Urothelium cell line (cell line): ENCODE data around the gene ZNF688.

Source experiments
- DNase-seq: peaks from one replicate; pipeline ENCODE4 v3.0.0; 2011; ENCODE audit warnings: low spot score, mixed read lengths
- FAIRE-seq: peaks from 2 replicates; lab custom pipeline; 2011; peaks lifted over from hg19 to GRCh38; lab: Jason Lieb, UNC

ZNF688 gene

DNA sequence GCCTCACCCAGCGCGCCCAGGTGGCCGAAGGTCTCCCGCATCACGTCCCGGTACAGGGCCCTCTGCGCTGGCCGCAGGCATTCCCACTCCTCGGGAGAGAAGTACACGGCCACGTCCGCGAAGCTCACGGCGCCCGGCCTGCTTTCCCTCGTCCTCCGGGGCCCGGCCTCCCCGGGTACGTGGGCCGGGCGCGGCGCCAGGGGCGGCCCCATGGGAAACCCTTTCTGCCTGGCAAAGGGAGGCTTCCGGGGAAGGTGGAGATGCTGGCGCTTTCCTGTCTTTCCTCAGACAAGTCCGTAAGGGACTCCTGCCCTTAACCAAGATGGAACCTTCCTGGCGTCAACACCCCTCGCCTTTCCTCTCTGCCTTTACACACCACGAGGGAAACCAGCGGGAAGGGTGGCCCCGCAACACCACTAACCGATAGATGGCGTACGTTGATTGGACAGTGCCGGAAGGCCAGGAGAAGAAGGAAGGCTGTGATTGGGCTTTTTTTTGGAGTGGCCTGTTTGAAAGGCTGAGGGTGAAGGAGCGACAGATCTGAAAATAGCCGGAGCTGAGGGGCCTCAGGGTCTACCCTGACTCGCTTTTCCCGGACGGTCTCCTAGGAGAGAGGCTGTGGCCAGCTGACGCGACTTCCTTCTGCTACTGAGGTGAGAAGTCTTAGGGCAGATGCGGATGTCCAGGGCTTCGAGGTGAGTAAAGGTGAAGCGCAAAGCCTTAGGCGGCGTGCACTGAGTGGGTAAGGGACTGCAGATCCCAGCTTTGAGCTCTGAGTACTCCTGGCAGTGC lies 14.1 kb upstream of the ZNF688 start, which contains the start of gene ZNF785:
Gene ZNF785 (minus strand): TSS at position 298 of the 792 bp plus-strand sequence. CDS start 86 bp downstream, at position 212.
- DNase-seq = peak; percentile 95
- no peak for FAIRE-seq

GRCh38 chr16:30585022-30585399 lies 13.5 kb upstream of the ZNF688 start:
- no peak for DNase-seq
- FAIRE-seq = no peak

DNA sequence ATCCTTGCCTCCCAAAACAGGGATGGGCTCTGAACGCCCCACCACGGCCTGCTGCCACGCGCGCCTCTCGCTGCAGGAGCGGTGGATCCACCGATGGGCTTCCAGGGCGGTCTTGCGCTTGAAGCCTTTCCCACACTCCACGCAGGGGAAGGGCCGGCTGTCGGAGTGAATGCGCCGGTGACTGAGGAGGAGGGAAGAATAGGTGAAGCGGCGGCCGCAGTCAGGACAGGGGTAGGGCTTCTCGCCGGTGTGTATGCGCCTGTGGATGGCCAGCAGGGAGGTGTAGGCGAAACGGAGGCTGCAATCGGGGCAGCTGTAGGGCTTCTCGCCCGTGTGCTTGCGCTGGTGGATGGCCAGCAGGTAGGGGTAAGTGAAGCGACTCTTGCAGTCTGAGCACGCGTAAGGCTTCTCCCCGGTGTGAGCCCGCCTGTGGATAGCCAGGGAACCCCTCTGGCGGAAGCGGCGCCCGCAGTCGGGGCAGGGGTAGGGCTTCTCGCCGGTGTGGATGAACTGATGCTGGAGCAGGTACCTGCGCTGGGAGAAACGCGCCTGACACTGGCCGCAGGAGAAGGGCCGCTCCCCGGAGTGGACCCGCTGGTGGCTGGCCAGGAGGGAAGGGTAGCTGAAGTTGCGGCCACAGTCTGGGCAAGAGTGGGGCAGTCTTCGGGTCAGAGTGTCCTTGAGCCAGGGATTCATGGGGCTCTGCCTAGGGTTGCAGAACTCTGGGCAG lies 11.3 kb upstream of the ZNF688 start:
- no peak for FAIRE-seq
- no peak for DNase-seq

DNA sequence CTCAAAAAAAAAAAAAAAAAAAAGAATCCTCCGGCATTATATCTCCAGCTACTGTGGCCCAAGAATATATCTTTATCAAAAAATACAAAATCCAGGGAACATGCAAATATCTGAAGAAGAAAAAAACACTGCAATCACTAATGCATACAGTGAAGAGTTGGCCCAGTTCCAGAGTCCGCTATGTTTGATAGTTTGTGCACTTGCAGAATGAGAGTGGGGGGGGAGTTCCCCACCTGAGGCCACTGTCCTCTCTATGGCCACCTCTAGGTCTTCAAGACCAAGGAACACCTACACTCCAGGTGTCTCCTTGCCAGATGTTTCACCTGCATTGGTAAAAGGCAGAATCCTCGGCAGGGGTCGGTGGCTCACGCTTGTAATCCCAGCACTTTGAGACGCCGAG lies 9.9 kb upstream of the ZNF688 start:
- FAIRE-seq (no peak), DNase-seq (no peak)

DNA sequence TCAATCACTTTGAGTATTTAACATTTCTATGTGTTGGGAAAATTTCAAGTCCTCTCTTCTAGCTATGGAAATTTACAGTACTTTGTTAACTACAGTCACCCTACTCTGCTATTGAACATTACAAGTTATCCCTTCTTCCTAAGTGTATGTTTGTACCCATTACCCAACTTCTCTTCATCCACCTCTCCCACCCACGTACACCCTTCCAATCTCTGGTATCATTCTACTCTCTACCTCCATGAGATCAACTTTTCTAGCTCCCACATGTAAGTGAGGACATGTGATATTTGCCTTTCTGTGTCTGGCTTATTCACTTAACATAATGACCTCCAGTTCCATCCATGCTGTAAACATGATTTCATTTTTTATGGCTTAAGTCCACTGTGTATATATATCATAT lies 3.2 kb upstream of the ZNF688 start:
- no peak for FAIRE-seq
- no peak for DNase-seq

DNA sequence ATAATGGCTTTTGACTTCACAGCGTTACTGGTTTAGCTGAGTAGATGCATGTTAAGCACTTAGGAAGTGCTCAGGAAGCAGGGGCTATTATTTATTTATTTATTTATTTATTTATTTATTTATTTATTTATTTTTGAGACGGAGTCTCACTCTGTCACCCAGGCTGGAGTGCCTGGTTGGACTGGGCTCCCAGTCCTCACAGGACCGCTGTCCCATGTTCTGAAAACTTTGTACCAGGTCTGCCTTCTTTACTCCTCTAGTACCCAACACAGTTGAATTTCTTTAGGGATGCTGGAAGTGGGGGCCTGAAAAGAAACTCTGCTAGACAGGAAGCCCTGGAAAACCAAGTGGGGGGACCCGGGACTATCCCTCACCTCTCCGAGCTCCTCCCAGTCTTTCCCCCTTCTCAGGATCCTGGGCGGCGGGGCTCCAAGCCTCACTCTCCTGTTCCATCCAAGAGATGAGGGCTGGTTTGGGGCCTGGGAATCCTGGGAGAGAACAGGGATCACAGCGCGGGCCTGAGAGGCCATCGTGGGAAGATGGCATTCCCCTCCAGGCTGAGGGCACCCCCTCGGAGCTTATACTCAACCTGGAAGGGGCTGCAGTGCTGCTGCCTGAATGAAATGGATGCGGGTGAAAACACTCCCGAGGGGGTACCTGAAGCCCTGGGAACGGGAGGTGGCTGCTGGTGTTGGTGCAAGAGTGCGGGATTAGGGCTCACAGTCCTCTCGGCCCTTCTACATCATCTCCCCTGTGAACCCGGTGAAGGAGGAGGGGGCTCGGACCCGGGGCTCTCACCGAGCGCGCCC lies 674 bp downstream of the ZNF688 start:
- FAIRE-seq = no peak
- DNase-seq = no peak

GRCh38 chr16:30569746-30570635 lies 1.5 kb downstream of the ZNF688 start:
- FAIRE-seq (no peak), DNase-seq (no peak)

- FAIRE-seq (no peak), DNase-seq (no peak)
Measured at GRCh38 chr16:30569281-30569680, 2.2 kb downstream of the ZNF688 start.

DNA sequence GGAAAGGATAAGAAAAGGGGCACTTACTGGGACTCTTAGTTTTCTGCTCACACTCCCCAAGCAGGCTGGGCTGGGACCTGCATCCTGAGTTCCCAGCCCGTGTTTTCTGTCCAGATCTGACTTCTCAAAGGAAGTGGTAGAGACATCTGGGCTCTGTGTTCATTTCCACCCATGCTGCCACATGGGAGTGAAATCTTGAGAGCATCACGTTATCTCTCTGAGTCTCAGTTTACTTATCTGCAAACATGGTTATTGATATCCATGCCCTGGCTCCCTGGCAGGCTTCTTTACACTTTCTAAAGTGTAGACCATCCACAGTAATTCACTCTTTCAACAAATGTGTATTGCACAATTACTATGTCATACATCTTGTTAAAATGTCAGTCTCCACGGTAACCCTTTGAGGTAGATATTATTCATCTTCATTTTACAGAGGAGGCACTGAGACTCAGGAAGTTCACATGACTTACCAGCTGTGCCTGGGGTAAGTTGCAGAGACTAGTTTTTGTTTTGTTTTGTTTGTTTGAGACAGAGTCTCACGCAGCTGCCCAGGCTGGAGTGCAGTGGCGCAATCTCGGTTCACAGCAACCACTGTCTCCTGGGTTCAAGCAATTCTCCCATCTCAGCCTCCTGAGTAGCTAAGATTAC lies 3.4 kb downstream of the ZNF688 start:
- DNase-seq (no peak), FAIRE-seq (no peak)

- DNase-seq (no peak), FAIRE-seq (no peak)
Measured at GRCh38 chr16:30567160-30567990, 4.1 kb downstream of the ZNF688 start.

DNA sequence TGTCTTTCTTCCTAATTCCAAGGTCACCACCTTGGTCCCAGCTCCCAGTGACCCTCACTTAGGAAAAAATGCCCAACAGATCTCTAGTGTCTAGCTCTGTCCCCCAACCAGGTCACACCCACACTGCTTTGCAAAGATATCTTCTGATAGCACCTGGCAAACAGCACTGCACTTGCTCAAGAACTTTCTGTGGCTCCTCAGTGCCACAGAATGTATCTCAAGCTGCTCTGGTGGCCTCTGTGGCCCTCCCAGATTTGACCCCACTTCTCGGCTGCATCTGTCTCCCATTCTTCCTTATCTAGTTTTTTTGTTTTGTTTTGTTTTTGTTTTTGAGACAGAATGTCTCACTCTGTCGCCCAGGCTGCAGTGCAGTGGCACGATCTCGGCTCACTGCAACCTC lies 5.0 kb downstream of the ZNF688 start:
- no peak for DNase-seq

GRCh38 chr16:30565984-30566383 lies 5.5 kb downstream of the ZNF688 start:
- FAIRE-seq (no peak), DNase-seq (no peak)

More for the DNA sequence above, 5.0 kb downstream of the ZNF688 start:
- FAIRE-seq = no peak

- no peak for DNase-seq
- no peak for FAIRE-seq
Measured at GRCh38 chr16:30565526-30565925, 6.0 kb downstream of the ZNF688 start.

DNA sequence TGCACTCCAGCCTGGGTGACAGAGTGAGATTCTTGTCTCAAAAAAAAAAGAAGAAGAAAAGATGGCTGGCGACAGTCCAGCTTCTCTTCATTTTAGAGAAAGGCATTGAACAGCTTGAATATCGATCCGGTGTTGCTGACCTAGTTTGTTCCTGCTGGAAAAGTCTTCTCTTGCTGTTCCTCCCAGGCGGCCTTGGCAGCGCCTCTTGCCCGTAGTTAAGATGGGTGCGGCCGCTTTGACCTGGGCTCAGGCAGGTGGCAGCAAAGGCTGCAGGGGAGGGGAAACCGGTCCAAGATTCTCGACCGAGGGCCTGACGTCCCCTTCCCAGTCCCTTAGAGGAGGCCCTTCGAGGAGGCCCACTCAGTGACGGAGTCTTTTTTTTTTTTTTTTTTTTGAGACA lies 9.5 kb downstream of the ZNF688 start:
- no peak for FAIRE-seq

GRCh38 chr16:30561089-30561816 lies 10.3 kb downstream of the ZNF688 start:
- no peak for FAIRE-seq

More for the DNA sequence above, 9.5 kb downstream of the ZNF688 start:
- no peak for DNase-seq

DNA sequence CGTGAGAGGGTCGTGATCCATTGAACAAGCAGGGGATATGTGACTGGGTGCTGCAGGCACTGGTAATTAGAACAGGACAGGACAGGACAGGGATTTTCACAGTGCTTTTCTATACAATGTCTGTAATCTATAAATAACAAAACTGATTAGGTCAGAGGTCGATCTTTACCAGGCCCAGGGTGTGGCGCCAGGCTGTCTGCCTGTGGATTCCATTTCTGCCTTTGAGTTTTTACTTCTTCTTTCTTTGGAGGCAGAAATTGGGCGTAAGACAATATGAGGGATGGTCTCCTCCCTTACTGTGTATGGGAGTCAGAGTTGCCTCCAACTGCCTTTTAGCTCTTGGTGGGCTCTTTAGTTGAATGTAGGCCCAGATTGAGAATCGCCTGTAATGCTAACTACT lies 11.8 kb downstream of the ZNF688 start:
- DNase-seq (no peak), FAIRE-seq (no peak)

More at GRCh38 chr16:30561089-30561816, 10.3 kb downstream of the ZNF688 start:
- no peak for DNase-seq

GRCh38 chr16:30558789-30559377 lies 12.6 kb downstream of the ZNF688 start:
- FAIRE-seq (no peak), DNase-seq (no peak)
